Measurements from ENCODE around the gene SULT6B1. TPM values are rescaled to one million over a fixed set of nuclear protein-coding genes. Genes with fewer than 3 reads are reported as not detected.
"Not testable (repeated sequence)": the region's sequence is repeated elsewhere in the genome, so short reads cannot be mapped to it uniquely, and the experiment has no call there.

The SULT6B1 gene
- total RNA-seq, 4 donors from 2014 or later, result not detected

- no peak for ATAC-seq
- no peak overlapping the region for H3K27ac ChIP-seq
- no peaks in the 10 kb centered on the region for H3K27me3 ChIP-seq
- peaks cover 0 to 9% (median 0%) of the 10 kb centered on the region in 3 donors for H3K4me1 ChIP-seq
- WGBS, 2 donors (ENCODE audit: low coverage in 1 of 2), result 88 to 91% methylated on average over 4 of the region's 4 CpGs
- TF ChIP-seq EP300 (IDR thresholded peaks at IDR 0.05), result no peak
- no peak for TF ChIP-seq CTCF (IDR thresholded peaks at IDR 0.05)
- no peak for TF ChIP-seq POLR2A (IDR thresholded peaks at IDR 0.05)
- no peak for TF ChIP-seq POLR2AphosphoS5 (IDR thresholded peaks at IDR 0.05)
- H3K4me3 ChIP-seq, result no peak overlapping the region
- H3K36me3 ChIP-seq, result peaks cover 6 to 94% of the 10 kb centered on the region in 2 donors
- H3K9me3 ChIP-seq, result no peaks in the 10 kb centered on the region
Observed at GRCh38 chr2:37219046-37219445, 30.6 kb upstream of the SULT6B1 start.

GRCh38 chr2:37215250-37215649, 26.8 kb upstream of the SULT6B1 start:
- Histone ChIP-seq H3K36me3 (peaks cover 9 to 99% of the 10 kb centered on the region in 2 donors), H3K4me3 (no peak overlapping the region), H3K27ac (no peak overlapping the region), H3K27me3 (no peaks in the 10 kb centered on the region), H3K9me3 (no peaks in the 10 kb centered on the region), H3K4me1 (peaks cover 0 to 7% (median 0%) of the 10 kb centered on the region in 3 donors)
- TF ChIP-seq POLR2AphosphoS5 (IDR thresholded peaks at IDR 0.05), result no peak
- TF ChIP-seq POLR2A (IDR thresholded peaks at IDR 0.05), result no peak
- TF ChIP-seq EP300 (IDR thresholded peaks at IDR 0.05), result no peak
- no peak for TF ChIP-seq CTCF (IDR thresholded peaks at IDR 0.05)
- no peak for ATAC-seq
- 71% methylated on average over 1 of the region's 1 CpG; no CpG with 5 or more reads in 1 of the 2 donors for WGBS, 2 donors (ENCODE audit: low coverage in 1 of 2)

GRCh38 chr2:37211939-37212338, 23.5 kb upstream of the SULT6B1 start:
- Histone ChIP-seq H3K27me3 (no peaks in the 10 kb centered on the region), H3K36me3 (peaks cover 23 to 97% of the 10 kb centered on the region in 2 donors), H3K4me3 (no peak overlapping the region), H3K9me3 (peaks cover 0 to 15% (median 0%) of the 10 kb centered on the region in 3 donors), H3K27ac (no peak overlapping the region), H3K4me1 (peaks cover 0 to 7% (median 0%) of the 10 kb centered on the region in 3 donors)
- TF ChIP-seq POLR2A (IDR thresholded peaks at IDR 0.05) (no peak), CTCF (IDR thresholded peaks at IDR 0.05) (no peak), EP300 (IDR thresholded peaks at IDR 0.05) (no peak), POLR2AphosphoS5 (IDR thresholded peaks at IDR 0.05) (no peak)
- no peak for ATAC-seq
- WGBS, 2 donors (ENCODE audit: low coverage in 1 of 2), result 77 to 81% methylated on average over 3 of the region's 3 CpGs

- no peak overlapping the region for H3K4me3 ChIP-seq
- no peak overlapping the region for H3K27ac ChIP-seq
- TF ChIP-seq POLR2AphosphoS5 (IDR thresholded peaks at IDR 0.05) (no peak), POLR2A (IDR thresholded peaks at IDR 0.05) (no peak), CTCF (IDR thresholded peaks at IDR 0.05) (no peak), EP300 (IDR thresholded peaks at IDR 0.05) (no peak)
- no peaks in the 10 kb centered on the region for H3K27me3 ChIP-seq
- ATAC-seq, result no peak
- H3K4me1 ChIP-seq, result peaks cover 0 to 7% (median 0%) of the 10 kb centered on the region in 3 donors
- peaks cover 0 to 15% (median 0%) of the 10 kb centered on the region in 3 donors for H3K9me3 ChIP-seq
- peaks cover 21 to 97% of the 10 kb centered on the region in 2 donors for H3K36me3 ChIP-seq
Observed at GRCh38 chr2:37211212-37211611, 22.7 kb upstream of the SULT6B1 start.

GRCh38 chr2:37206760-37207159, 18.3 kb upstream of the SULT6B1 start:
- peaks cover 17 to 98% of the 10 kb centered on the region in 2 donors for H3K36me3 ChIP-seq
- not testable (repeated sequence) for H3K27ac ChIP-seq, ATAC-seq, H3K4me1 ChIP-seq, H3K4me3 ChIP-seq, H3K27me3 ChIP-seq
- 100% methylated on average over 2 of the region's 2 CpGs for WGBS, 2 donors (ENCODE audit: low coverage in 1 of 2)
- H3K9me3 ChIP-seq, result peaks cover 0 to 23% (median 0%) of the 10 kb centered on the region in 3 donors

All from gastroesophageal sphincter (tissue), 4 donors.